ENCODE measurements around the gene SLC18A2.
"Not testable (repeated sequence)": the region's sequence is repeated elsewhere in the genome, so short reads cannot be mapped to it uniquely, and the experiment has no call there.

The SLC18A2 gene

DNA sequence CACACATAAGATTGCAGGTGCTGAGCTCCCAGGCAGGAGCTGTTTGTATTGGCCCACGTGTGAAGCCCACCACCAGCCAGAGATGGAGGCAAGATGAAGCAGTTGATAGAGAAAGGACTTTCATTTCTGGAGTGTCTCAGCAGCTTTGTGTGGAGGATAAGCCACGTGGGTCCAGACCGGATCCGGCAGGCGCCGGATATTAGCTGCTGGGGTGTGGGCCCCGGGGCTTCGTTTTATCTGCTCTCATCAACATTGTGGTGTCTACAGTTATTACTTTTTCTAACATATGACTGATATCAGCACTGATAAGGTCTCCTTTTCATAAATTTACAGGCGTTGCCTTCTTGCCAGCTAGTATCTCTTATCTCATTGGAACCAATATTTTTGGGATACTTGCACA lies 25.5 kb downstream of the SLC18A2 start:
- no peak for DNase-seq

DNA sequence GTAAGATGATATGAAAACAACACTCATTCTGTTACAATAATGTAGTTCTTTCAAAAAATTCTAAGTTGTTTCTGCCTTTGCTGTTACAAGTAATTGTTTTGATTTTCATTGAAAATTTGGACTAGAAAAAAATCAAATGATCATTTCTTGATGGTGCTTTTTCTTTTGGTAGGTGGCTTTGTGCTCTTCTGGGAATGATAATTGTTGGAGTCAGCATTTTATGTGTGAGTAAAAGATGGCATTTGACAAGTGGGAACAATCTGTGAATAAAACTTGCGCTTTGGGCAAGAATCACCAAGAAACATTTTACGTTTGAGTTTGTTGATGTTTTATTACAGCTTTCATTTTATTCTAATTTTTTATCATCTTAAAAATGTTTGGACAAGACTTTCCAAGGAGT lies 25.9 kb downstream of the SLC18A2 start:
- no peak for DNase-seq

DNA sequence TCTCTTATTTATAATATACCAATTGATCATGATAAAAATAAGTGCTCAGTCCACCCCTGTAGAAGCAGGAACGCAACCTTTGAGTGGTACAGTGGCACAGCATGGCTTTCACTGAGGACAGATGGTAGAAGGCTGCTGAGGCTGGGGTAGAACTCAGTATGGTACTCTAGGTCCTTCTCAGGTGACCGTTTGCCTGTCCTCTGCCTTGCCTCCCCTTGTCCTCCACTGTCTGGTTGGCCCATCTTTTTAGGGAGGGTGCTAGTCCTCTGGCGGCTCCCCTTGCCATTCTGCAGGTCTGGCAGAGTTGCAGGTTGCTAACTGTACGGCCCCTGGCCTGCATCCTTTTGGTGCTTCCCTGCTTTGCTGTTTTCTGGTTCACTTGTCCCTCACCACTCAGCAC lies 27.3 kb downstream of the SLC18A2 start:
- DNase-seq: no peak

DNA sequence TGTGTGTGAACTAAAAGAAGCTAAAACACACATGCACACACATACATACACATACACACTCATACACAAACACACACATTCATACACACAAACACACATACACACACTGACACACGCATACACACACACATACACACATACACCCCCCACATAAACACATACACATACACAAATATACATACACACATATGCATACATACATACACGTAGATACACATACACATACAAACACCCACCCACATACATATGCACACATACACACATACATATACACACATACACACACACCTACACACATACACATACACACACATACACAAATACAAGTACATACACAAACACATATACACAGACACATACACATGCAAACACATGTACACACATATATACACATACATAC lies 28.0 kb downstream of the SLC18A2 start:
- DNase-seq: no peak

DNA sequence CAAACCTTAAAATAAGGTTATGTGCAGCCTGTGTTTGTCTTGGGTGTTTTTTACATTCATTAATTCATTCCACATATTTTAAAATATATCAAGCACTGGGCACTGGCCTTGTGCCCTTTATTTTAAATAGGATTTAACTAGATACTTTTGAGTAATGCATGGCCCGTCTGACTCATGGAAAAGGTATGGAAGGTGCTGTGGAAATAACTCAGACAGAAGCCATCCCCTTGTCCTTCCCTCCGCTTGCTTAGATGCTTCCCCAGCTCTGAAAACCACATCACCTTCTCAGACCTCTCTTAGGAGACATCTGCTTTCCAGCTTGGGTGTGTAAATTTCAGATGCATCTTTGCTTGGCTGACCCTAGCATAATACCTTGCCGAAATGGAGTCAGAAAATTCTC lies 30.5 kb downstream of the SLC18A2 start:
- no peak for DNase-seq

DNA sequence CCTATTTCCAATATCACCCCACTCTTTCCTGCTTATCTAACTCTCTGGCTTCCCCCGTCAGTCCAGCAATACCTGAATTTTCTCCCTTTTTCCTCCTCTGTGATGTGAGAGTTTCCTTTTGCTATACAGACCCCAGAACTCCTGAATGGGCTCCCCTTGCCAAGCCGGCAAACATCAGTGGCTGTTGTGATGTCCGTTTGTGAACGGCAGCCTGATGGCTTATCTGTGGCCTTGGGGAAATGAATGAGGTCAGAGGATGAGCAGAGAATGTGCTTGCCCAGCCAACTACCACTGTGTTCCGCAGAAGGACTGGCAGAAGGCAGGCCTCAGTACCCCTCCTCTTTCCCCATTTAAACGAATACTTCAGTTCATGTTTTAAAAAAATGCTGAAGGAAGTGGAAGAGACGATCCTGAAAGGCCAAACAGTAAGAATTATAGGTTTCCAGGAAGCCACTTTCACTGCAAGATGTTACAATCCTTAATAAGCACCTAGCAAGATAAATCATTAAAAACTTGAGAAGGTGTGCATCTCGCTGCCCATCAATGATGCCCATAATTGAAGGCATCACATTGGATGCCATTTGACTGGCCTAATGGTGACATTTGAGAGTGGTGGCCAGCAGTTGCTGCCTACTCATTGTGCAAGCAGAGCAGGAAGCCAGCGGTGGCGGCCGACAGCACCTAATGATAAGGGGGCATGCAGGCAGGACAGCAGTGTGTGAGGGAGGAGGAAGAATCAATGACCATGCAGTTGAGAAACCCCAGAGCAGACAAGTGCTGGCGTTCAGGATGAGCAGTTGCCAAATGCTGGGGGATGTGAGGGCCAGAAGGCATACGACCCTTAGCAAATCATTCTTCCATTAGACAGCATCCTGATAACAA lies 31.5 kb downstream of the SLC18A2 start:
- no peak for DNase-seq

DNA sequence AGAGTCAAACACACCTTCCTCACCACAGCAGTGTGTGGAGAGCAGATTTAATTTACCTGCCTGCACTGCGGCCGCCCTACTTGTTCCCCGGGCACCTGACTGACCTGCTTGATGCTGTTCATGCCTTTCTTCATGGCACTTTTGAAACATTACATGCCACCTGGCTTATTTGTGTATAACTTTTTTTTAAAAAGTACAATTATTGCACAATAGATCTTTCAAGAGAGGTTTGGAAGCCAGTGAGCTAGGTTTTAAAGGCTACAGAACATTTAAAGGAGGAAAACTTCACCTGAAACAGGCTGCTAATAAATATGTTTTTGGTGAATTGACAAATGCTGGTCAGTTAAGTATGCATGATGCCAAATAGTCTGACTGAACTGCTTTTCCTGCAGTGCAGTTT lies 33.1 kb downstream of the SLC18A2 start:
- no peak for DNase-seq

DNA sequence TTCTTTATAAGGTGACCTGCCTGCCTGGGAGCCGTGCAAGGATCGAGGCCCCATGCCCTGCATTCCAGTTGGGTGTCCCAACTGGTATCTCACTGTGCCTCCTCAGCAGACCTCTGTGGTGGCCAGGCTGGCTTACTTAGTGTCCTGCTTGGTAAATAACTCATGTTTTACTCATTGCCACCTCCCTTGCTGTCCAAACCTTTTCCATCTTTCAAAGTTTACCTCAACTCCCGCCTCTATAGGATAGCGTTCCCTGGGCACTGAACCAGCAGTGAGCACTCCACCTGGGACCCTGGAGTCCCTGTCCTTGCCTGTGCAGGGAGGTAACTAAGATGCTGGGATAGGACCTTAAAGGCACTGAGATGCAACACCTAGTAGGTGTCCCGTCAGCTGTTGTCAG lies 33.6 kb downstream of the SLC18A2 start:
- DNase-seq: no peak

DNA sequence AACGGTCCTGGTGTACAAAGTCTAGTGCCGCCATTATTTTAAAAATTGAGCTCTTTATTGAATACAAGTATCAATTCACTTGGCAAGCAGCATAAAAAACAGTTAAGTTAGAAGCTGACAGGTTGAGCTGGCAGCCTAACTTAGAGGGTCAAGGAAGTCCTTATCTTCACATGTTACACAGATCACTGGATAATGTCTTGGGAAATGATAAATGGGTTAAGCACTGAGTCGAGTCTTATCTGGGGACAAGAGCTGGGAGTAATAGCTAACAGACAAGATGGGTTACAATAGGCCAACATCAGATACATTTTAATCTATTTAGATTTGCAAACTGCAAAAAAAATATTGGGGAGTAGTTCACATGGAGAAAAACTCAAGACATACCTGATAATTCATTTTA lies 34.2 kb downstream of the SLC18A2 start:
- DNase-seq: no peak

DNA sequence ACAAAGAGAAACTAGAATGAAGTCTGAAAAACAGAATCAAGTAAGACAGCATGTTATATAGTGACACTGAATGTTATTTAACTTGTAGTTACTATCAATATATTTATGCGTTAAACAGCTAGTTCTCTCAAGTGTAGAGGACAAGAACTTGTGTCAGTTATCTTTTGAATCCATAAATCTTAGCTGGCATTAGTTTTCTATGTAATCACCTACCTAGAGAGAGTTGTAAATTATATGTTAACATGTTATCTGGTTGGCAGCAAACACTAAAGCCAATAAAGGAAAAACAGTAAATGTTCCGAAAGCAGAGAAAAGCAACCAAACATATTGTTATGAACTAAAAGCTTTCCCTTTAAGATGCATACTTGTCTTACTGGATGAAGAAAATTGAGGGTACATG lies 36.8 kb downstream of the SLC18A2 start:
- DNase-seq: no peak

DNA sequence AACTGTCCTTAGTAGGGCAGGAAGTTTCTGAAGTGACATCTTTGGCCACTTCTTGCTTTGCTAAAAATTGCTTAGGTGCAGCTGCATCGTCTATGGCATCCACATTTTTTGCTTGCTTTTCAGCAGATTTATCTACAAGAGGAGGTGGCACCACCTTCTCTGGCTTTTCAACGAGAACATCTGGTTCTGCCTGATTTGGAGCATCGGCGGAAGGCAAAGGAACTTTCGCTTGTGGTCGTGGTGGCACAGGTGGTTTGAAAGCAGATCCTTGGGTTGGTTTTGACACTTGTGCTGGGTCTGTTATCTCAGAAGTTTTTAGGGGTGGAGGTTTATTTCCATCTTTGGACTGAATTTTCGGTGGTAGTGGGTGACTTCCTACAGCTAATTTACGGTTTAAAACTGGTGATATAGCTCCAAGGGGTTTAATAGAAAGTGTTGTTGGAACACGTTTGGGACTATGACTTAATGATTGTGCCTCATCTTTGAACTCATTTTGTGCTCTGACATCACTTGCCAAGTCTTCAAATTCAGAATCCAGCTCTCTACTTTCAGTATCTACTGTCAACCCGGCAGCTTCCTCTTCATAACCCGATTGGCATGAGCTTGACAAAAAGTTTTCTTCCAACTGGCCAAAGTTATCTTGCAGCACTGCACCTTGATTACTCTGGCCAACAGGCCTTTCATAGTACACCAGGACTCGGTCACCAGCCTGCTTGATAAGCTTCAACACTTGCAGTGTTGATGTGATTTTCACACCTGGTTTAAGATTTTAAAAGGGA lies 44.0 kb downstream of the SLC18A2 start:
- DNase-seq: no peak

DNA sequence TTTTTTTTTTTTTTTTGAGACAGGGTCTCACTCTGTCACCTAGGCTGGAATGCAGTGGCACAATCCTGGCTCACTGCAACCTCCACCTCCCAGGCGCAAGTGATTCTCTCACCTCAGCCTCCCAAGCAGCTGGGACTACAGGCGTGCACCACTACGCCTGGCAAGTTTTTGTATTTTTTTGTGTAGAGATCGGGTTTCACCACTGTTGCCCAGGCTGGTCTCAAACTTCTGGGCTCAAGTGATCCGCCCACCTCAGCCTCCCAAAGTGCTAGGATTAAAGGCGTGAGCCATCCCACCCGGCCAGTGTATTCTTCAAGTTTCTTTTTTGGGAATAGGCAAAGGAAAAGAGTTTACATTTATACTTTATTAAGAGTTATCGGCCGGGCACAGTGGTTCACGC lies 50.0 kb downstream of the SLC18A2 start:
- DNase-seq: not testable (repeated sequence)

DNA sequence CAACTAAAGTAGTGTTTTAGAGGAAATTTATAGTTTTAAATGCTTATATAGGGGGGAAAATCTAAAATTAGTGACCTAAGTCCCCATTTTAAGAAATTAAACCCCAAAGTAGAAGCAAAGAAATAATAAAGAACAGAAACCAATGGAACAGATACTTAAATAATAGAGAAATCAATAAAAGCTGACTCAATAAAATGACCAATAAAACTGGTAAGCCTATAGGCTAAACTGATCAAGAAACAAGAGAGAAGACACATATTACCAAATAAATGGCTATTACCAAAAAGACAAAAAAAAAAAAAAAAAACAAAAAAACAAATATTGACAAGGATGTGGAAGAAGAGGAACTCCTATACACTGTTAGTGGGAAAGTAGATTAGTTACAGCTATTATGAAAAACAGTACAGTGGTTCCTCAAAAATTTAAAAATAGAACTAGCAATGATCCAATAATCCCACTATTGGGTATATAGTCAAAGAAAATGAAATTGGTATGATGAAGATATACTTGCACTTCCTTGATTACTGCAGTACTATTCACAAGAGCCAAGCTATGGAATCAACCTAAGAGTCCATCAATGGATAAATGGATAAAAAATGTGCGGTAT lies 53.2 kb downstream of the SLC18A2 start:
- DNase-seq: no peak

DNA sequence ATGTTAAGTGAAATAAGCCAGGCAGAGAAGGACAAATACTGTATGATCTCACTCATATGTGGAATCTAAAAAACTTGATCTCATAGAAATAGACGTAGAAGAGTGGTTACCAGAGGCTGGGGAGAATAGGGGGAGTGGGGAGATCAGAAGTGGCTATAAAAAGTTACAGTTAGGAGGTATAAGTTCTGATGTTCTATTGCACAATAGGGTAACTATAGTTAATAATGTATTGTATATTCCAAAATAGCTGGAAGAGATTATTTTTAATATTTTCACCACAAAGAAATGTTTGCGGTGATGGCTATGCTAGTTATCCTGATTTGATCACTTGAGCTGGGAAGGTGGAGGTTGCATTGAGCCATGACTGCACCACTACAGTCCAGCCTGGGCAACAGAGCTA lies 53.8 kb downstream of the SLC18A2 start:
- DNase-seq: no peak

DNA sequence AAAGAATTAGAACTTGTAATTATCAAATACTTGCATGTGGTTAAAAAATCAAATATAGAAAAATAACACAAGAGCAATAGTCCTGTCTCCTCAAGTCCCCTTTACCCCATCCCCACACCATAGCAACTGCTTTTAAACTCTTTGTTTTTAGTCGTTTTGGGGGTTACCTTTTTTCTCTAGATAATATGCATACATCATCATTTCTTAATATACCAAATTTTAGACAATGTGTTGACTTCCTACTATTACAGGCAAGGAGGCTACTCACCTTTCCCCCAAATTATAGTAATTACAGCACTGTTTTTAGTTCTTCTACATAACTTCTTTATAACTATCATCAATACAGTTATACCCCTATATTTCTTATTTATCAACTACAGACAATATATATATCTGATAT lies 57.3 kb downstream of the SLC18A2 start:
- DNase-seq: no peak

DNA sequence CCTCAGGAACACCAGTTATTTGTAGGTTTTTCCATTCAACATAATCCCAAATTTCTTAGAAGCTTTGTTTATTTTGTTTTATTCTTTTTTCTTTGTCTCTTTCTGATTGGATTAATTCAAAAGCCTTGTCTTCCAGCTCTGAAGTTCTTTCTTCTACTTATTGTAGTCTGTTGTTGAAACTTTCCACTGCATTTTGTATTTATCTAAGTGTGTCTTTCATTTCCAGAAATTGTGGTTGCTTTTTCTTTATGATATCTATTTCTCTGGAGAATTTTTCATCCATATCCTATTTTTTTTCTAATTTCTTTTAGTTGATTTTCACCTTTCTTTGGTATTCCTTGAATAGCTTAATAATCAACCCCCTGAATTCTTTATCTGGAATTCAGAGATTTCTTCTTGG lies 58.5 kb downstream of the SLC18A2 start:
- no peak for DNase-seq

DNA sequence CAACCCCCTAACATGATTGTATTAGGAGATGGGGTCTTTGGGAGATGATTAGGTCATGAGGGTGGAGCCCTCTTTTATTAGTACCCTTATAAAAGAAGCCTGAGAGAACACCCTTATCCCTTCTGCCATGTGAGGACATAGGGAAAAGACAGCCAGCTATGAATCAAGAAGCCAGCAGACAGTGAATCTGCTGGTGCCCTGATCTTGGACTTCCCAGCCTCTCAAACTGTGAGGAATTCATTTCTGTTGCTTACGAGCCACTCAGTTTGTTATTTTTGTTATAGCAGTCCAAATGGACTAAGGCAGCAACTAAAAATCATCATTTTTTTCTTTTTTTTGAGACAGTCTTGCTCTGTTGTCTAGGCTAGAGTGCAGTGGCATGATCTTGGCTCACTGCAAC lies 59.8 kb downstream of the SLC18A2 start:
- DNase-seq: no peak

DNA sequence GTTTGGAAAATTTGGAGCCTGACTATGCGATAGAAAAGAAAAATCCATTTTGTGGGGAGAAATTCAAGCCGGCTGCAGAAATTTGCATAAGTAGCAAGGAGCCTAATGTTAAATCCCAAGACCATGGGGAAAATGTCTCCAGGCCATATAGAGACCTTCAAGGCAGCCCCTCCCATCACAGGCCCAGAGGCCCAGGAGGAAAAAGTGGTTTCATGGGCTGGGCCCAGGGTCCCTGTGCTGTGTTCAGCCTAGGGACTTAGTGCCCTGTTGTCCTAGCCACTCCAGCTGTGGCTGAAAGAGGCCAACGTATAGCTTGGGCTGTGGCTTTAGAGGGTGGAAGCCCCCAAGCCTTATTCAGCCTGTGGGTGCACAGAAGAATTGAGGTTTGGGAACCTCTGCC lies 62.5 kb downstream of the SLC18A2 start:
- not testable (repeated sequence) for DNase-seq

DNA sequence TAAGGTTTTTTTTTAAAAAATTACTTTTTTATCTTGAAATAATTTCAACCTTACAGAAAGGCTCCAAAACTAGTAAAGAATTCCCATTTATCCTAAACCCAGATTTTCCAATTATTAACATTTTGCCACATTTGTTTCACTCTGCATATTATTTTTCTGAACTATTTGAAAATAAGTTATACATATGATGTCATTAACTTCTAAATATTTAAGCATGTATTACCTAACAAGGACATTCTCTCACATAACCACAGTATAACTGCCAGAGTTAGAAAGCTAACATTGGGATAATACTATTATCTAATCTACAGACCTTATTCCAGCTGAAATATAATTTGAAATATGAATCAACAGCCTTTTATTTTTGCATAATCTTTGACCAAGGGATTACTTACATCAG lies 65.8 kb downstream of the SLC18A2 start:
- DNase-seq: no peak

DNA sequence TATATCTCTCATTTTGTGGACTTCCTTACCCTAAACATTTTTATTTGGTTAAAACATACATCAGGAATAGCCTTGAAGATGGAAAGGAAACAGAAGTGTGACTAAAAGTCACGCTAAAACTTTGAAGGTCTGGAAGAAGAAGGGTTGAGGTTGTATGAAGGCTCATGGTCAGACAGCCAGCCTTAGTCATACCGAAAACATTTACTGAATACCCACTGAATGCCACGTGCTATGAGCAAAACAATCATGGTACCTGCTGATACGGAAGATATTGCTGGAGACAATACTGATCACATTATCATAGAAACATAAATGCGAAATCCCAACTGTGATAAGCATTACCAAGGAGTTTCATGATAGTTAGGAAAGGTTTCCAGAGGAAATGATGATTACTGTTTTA lies 70.3 kb downstream of the SLC18A2 start:
- no peak for DNase-seq

DNA sequence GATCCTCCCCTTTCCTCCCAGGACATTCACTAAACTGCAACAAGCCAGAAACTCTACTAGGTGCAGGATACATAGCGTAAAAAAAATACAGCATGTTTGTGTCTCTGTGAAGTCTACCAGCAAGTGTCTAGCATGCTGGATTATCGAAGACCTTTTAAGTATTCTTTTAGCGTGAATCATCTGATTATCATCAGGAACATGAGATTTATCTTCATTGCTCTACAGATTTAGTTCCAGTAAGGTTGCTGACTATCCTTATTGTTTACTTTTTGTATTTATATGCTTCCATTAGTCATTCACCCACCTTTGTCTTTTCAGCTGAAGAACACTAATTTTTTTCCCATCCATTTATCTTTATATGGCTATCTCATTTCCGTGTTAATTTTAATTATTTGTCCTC lies 71.5 kb downstream of the SLC18A2 start:
- DNase-seq: no peak

DNA sequence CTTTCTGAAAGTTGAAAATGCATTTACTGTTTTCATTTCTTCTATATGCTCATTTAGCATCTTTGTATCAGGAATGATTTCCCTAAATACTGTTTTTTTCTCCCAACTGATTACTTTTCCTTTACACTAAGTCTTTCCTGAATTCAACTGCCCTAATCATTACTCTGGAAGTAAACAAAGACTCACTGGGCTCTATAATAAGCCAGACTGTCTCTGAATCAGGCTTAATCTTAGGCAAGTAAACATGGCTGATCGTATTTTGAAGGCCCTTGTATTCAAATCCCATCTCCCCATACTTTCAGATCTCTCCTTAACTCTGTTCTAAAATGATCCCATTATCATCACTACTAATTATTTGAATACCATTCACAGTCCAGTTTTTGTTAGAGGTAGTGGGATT lies 72.7 kb downstream of the SLC18A2 start:
- no peak for DNase-seq

DNA sequence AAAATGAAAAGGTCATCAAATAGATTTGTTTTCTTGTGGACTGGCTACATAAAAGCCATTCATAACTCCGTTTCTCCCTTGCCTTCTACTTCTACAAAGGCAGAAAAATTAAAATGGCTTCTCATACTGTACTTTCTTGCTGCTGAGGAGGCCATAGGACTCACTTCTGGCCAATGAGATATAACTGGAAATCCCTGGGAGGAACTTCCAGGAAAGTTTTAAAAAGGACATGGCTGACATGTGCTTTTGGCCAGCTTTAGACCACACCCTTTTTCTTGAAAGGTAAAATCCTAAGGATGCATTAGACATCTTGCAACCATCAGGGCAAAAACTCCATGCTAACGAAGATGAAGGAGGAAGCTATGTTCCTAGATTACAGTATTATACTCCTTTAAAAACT lies 75.8 kb downstream of the SLC18A2 start:
- DNase-seq: no peak

DNA sequence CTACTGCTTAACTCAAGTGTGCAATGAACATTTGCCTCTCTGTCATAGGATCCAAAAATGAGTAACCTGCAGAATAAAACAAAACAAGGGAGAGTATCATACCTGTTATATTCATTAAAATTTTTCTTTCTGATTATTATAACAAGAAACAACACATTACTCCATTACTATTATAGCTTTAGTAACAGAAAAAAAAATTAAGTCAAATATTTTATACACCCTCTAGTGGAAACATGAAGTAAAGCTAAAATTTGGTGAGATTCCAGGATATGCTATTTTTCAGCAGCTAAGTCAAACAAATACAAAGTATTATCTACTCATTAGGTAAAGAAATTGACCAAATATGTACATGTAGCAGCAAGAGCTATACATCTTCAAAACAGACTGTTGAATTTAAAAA lies 78.0 kb downstream of the SLC18A2 start:
- DNase-seq: peak in 1 of 3 experiments; percentile 4

All from NCI-H1417 (cell line).